Measurements from ENCODE around the gene MBD5. TPM values are rescaled to one million over a fixed set of nuclear protein-coding genes. Genes with fewer than 3 reads are reported as not detected.
"Not testable (repeated sequence)": the region's sequence is repeated elsewhere in the genome, so short reads cannot be mapped to it uniquely, and the experiment has no call there.

The MBD5 gene
- total and polyA plus RNA-seq, 8 donors, result 3.2 to 173 (median 26.5) TPM

- TF ChIP-seq POLR2AphosphoS5 (IDR thresholded peaks at IDR 0.05), result no peak
- no peak for TF ChIP-seq EP300 (IDR thresholded peaks at IDR 0.05)
- no peak for TF ChIP-seq POLR2A (IDR thresholded peaks at IDR 0.05)
- TF ChIP-seq, protein P1, sequence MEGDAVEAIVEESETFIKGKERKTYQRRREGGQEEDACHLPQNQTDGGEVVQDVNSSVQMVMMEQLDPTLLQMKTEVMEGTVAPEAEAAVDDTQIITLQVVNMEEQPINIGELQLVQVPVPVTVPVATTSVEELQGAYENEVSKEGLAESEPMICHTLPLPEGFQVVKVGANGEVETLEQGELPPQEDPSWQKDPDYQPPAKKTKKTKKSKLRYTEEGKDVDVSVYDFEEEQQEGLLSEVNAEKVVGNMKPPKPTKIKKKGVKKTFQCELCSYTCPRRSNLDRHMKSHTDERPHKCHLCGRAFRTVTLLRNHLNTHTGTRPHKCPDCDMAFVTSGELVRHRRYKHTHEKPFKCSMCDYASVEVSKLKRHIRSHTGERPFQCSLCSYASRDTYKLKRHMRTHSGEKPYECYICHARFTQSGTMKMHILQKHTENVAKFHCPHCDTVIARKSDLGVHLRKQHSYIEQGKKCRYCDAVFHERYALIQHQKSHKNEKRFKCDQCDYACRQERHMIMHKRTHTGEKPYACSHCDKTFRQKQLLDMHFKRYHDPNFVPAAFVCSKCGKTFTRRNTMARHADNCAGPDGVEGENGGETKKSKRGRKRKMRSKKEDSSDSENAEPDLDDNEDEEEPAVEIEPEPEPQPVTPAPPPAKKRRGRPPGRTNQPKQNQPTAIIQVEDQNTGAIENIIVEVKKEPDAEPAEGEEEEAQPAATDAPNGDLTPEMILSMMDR (IDR thresholded peaks at IDR 0.05), result no peak
- Histone ChIP-seq H3K27ac (no peak overlapping the region), H3K4me1 (peaks cover 0 to 15% (median 6%) of the 10 kb centered on the region in 4 donors), H3K36me3 (peaks cover 0 to 8% (median 7%) of the 10 kb centered on the region in 4 donors), H3K9me3 (peaks cover 0 to 14% (median 0%) of the 10 kb centered on the region in 4 donors), H3K27me3 (no peaks in the 10 kb centered on the region), H3K4me3 (no peak overlapping the region)
- DNase-seq, result no peak
- intact Hi-C loops (cut with DNase I; ENCODE audit: low total_unique reads), result no loop called here
- 72 to 82% (median 79%) methylated on average over 4 of the region's 4 CpGs for WGBS, 5 donors
Measured at GRCh38 chr2:147998203-147998602, 22.7 kb upstream of the MBD5 start.

GRCh38 chr2:147999126-147999525, 21.8 kb upstream of the MBD5 start:
- intact Hi-C loops (cut with DNase I; ENCODE audit: low total_unique reads), result no loop called here
- Histone ChIP-seq H3K36me3 (peaks cover 0 to 8% (median 7%) of the 10 kb centered on the region in 4 donors), H3K4me1 (peaks cover 0 to 13% (median 6%) of the 10 kb centered on the region in 4 donors), H3K27ac (no peak overlapping the region), H3K9me3 (peaks cover 0 to 14% (median 0%) of the 10 kb centered on the region in 4 donors), H3K27me3 (no peaks in the 10 kb centered on the region), H3K4me3 (no peak overlapping the region)
- 45 to 71% (median 53%) methylated on average over 2 of the region's 2 CpGs for WGBS, 5 donors
- no peak for DNase-seq
- TF ChIP-seq POLR2A (IDR thresholded peaks at IDR 0.05) (no peak), POLR2AphosphoS5 (IDR thresholded peaks at IDR 0.05) (no peak), EP300 (IDR thresholded peaks at IDR 0.05) (no peak)
- TF ChIP-seq, protein P1 (IDR thresholded peaks at IDR 0.05), result no peak

- Histone ChIP-seq H3K27me3 (no peaks in the 10 kb centered on the region), H3K4me1 (peaks cover 0 to 13% (median 6%) of the 10 kb centered on the region in 4 donors), H3K9me3 (peaks cover 0 to 14% (median 0%) of the 10 kb centered on the region in 4 donors), H3K4me3 (no peak overlapping the region), H3K36me3 (peaks cover 0 to 6% (median 5%) of the 10 kb centered on the region in 4 donors), H3K27ac (no peak overlapping the region)
- no peak for DNase-seq
- intact Hi-C loops (cut with DNase I; ENCODE audit: low total_unique reads), result no loop called here
- 85 to 94% (median 89%) methylated on average over 1 of the region's 1 CpG for WGBS, 5 donors
- TF ChIP-seq EP300 (IDR thresholded peaks at IDR 0.05), result no peak
- no peak for TF ChIP-seq POLR2A (IDR thresholded peaks at IDR 0.05)
- TF ChIP-seq, protein P1 (IDR thresholded peaks at IDR 0.05), result no peak
- no peak for TF ChIP-seq POLR2AphosphoS5 (IDR thresholded peaks at IDR 0.05)
Measured at GRCh38 chr2:148000095-148000494, 20.8 kb upstream of the MBD5 start.

GRCh38 chr2:148002420-148002819, 18.5 kb upstream of the MBD5 start:
- H3K27ac ChIP-seq; H3K27me3 ChIP-seq; DNase-seq; H3K4me3 ChIP-seq; H3K36me3 ChIP-seq; intact Hi-C loops (cut with DNase I; ENCODE audit: low total_unique reads); H3K9me3 ChIP-seq: not testable (repeated sequence)
- H3K4me1 ChIP-seq, result peaks cover 0 to 13% (median 6%) of the 10 kb centered on the region in 4 donors

DNA sequence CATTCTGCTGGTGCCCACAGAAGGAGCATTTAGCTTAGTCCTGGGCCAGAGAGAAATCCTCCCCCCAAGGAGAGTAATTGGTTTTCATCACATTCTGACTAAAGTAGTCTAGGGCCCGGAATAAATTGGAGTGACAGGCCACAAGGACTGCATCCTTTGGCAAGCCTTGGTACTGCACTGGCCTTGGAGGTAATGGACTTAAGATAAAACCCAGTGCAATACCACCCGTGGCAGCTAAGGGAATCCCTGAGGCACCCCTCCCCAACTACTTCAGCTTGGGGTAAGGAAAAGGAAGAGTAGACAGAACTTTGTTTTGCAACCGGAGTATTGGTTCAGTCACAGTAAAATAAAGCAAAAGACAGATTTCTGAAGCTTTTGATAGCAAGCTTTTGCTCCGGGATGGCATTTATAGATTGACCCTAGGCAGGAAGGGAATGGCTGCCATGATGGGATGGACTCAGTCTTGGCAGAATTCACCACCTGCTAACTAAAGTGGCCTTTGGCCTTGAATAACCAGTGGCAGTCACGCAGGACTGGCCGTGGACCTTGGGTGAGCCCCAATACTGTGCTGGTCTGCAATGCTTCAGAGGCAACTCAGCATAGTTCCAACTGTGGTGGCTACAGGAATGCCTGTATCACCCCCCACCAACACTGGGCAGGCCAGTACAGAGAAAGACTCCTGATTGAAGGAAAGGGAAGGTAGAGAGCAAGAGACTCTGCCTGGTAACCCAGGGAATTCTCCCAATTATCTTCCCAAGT, 14.5 kb upstream of the MBD5 start:
- DNase-seq, result no peak
- Histone ChIP-seq H3K4me1 (peaks cover 0 to 5% (median 0%) of the 10 kb centered on the region in 4 donors), H3K27ac (no peak overlapping the region), H3K27me3 (no peaks in the 10 kb centered on the region), H3K9me3 (peaks cover 0 to 7% (median 0%) of the 10 kb centered on the region in 4 donors), H3K36me3 (no peaks in the 10 kb centered on the region), H3K4me3 (no peak overlapping the region)
- TF ChIP-seq POLR2AphosphoS5 (IDR thresholded peaks at IDR 0.05) (no peak), EP300 (IDR thresholded peaks at IDR 0.05) (no peak), POLR2A (IDR thresholded peaks at IDR 0.05) (no peak)
- TF ChIP-seq, protein P1 (IDR thresholded peaks at IDR 0.05), result no peak
- 85 to 99% (median 89%) methylated on average over 6 of the region's 6 CpGs for WGBS, 5 donors
- intact Hi-C loops (cut with DNase I; ENCODE audit: low total_unique reads), result no loop called here

Data from stomach (tissue), 9 donors.